SU-DHL-6 (cell line): Measurements from ENCODE around the gene PSD.

Experiments
- EZH2phosphoT487 ChIP-seq: fragments of 200-600 bp; sonication (generic), shearing (Covaris generic); conservative IDR thresholded peaks from 2 replicates; pipeline ENCODE4 v1.6.1; 2018; ENCODE audit warnings: mild to moderate bottlenecking, antibody characterized with exemption, low read length, moderate library complexity, mixed read lengths
- TF ChIP-seq, protein P1 (sequence below): fragments of 200-600 bp; sonication (generic); IDR thresholded peaks from one replicate; pipeline ENCODE4 v1.5.1; 2017; ENCODE audit warnings: antibody characterized with exemption, mild to moderate bottlenecking, low read length, moderate library complexity; ENCODE audit not compliant: insufficient read depth, poor library complexity, severe bottlenecking

DNA sequence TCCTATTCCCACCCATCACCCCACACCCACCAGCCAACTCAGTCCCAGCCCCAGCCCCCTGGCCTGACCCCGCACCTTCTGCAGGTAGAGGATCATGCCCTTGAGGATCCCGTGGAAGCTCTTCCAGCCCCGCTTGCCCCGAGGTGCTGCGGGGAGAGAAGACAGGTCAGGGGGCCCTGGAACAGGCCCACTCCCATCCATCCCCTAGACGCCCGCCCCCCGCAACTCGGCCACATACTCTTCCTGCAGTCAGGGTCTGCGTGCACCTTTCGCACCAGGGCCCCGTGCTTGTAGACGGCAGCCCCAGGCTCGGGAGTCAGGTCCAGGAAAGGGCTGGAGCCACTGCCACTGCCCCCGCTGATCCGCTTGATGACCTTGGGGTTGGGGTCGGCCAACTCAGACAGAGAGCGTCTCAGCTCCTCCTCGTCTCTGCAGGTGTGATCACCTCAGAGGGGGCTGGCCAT, 13.4 kb downstream of the PSD start:
- TF ChIP-seq, protein P1, sequence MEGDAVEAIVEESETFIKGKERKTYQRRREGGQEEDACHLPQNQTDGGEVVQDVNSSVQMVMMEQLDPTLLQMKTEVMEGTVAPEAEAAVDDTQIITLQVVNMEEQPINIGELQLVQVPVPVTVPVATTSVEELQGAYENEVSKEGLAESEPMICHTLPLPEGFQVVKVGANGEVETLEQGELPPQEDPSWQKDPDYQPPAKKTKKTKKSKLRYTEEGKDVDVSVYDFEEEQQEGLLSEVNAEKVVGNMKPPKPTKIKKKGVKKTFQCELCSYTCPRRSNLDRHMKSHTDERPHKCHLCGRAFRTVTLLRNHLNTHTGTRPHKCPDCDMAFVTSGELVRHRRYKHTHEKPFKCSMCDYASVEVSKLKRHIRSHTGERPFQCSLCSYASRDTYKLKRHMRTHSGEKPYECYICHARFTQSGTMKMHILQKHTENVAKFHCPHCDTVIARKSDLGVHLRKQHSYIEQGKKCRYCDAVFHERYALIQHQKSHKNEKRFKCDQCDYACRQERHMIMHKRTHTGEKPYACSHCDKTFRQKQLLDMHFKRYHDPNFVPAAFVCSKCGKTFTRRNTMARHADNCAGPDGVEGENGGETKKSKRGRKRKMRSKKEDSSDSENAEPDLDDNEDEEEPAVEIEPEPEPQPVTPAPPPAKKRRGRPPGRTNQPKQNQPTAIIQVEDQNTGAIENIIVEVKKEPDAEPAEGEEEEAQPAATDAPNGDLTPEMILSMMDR, result no peak
- no peak for TF ChIP-seq EZH2phosphoT487
